K562 (cell line): ENCODE results near the gene TTYH2.

Experiments
- ATF1 ChIP-seq, 2 experiments: fragments of 450-650 bp in 1 of 2; IDR thresholded peaks; 2 replicates each; pipeline ENCODE4 v1.6.1; 2016; ENCODE audit warnings: missing compliant biosample characterization in 1 of 2, missing genetic modification characterization in 1 of 2
- JUN ChIP-seq, 2 experiments: sonication (generic) in 1 of 2; formaldehyde crosslinking in 1 of 2; IDR thresholded peaks; 2 replicates each; pipeline versions ENCODE4 v1.6.1 to v1.8.0; 2012 to 2022; ENCODE audit warnings: borderline replicate concordance in 2 of 2, mild to moderate bottlenecking in 2 of 2, improper control_type of control experiment in 1 of 2, low read depth in 1 of 2, low read length in 1 of 2, missing genetic modification reagents in 1 of 2
- POLR2AphosphoS2 ChIP-seq: IDR thresholded peaks from 2 replicates; pipeline ENCODE4 v1.6.1; 2012; ENCODE audit warnings: low read length, improper control_type of control experiment

DNA sequence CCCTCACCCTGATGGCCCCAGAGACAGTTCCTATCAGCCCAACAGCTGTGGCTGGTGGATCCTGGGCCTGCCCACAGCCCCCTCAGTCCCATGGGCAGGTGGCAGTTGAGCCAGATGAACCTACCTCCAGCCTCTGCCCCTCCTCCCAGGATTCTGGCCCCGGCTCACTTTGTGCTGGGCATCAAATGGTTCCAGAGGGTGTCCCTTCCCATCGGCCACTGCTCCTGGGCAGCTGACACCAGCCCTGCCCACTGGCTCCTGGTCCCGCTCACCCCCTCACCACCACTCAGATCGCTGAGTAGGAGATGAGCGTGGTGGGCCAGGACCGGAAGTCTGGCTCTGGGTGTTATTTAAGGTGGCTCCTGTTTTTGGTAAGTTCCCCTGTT, 2.0 kb downstream of the TTYH2 start:
- no peak for TF ChIP-seq ATF1 (CRISPR knock-in tag; IDR thresholded peaks at IDR 0.05)
- no peak for TF ChIP-seq ATF1 (tag; IDR thresholded peaks at IDR 0.05)
- TF ChIP-seq POLR2AphosphoS2: no peak
- no peak for TF ChIP-seq JUN (IDR thresholded peaks at IDR 0.05; ENCODE audit: borderline replicate concordance, low read depth, low read length)
- no peak for TF ChIP-seq JUN (CRISPR knock-in tag; IDR thresholded peaks at IDR 0.05; ENCODE audit: borderline replicate concordance)
